PC-9 (cell line): ENCODE measurements around the gene ZDHHC17. TPM values are rescaled to one million over a fixed set of nuclear protein-coding genes. Genes with fewer than 3 reads are reported as not detected.

Experiments used
- BruUV-seq: library from RNA; stranded (reverse); fragments of 400-500 nt; replicated peaks from 2 replicates; lab custom pipeline; 2021; lab: Mats Ljungman, UMichigan
- CTCF ChIA-PET: fragments of 300-600 bp; sonication (Branson Sonifier 250); formaldehyde crosslinking; loops from one replicate; lab custom pipeline; 2022; ENCODE audit warnings: antibody characterized with exemption; lab: Charles Lee
- POLR2A ChIA-PET: fragments of 300-600 bp; sonication (Branson Sonifier 250); formaldehyde crosslinking; loops from one replicate; lab custom pipeline; 2022; ENCODE audit warnings: antibody characterized with exemption; ENCODE audit not compliant: unreplicated experiment; lab: Charles Lee
- DNase-seq, 2 experiments: peaks; one replicate each; pipeline versions ENCODE4 v3.0.0 to v3.0.0-alpha.2; 2015 to 2022; ENCODE audit warnings: mixed read lengths in 1 of 2
- H2AFZ ChIP-seq: fragments of 200-600 bp; sonication (generic); 2 replicates; pipeline ENCODE4 v1.8.1; 2017; ENCODE audit warnings: antibody characterized with exemption
- H3F3A ChIP-seq: fragments of 200-600 bp; sonication (generic); 2 replicates; pipeline ENCODE4 v1.8.1; 2017; ENCODE audit warnings: antibody characterized with exemption, mild to moderate bottlenecking, low read depth; ENCODE audit not compliant: insufficient read depth
- H3K27ac ChIP-seq: fragments of 200-600 bp; sonication (generic); 2 replicates; pipeline ENCODE4 v1.6.1; 2016; ENCODE audit warnings: mixed run types
- H3K27me3 ChIP-seq: fragments of 200-600 bp; sonication (generic); 2 replicates; pipeline ENCODE4 v1.6.1; 2016; ENCODE audit warnings: low read depth, mixed run types; ENCODE audit not compliant: insufficient read depth
- H3K36me3 ChIP-seq: fragments of 200-600 bp; sonication (generic); 2 replicates; pipeline ENCODE4 v1.6.1; 2016; ENCODE audit warnings: low read depth, mixed run types
- H3K4me1 ChIP-seq: fragments of 200-600 bp; sonication (generic); replicated peaks from 2 replicates; pipeline ENCODE4 v1.6.1; 2016; ENCODE audit warnings: mixed run types; ENCODE audit not compliant: insufficient read depth
- H3K4me2 ChIP-seq: fragments of 200-600 bp; sonication (generic); 2 replicates; pipeline ENCODE4 v1.6.1; 2017; ENCODE audit warnings: mixed run types
- H3K4me3 ChIP-seq: fragments of 200-600 bp; sonication (generic); 2 replicates; pipeline ENCODE4 v1.6.1; 2016; ENCODE audit warnings: mixed run types
- H3K79me2 ChIP-seq: fragments of 200-600 bp; sonication (generic); 2 replicates; pipeline ENCODE4 v1.6.1; 2017; ENCODE audit warnings: low read depth, mixed run types
- H3K9me2 ChIP-seq: fragments of 200-600 bp; sonication (generic); 2 replicates; pipeline ENCODE4 v1.8.1; 2017; ENCODE audit warnings: mild to moderate bottlenecking; ENCODE audit not compliant: insufficient read depth
- H3K9me3 ChIP-seq: fragments of 200-600 bp; sonication (generic); 2 replicates; pipeline ENCODE4 v1.8.1; 2016; ENCODE audit warnings: low read depth; ENCODE audit not compliant: insufficient read depth
- H4K20me1 ChIP-seq: fragments of 200-600 bp; sonication (generic); 2 replicates; pipeline ENCODE4 v1.8.1; 2017; ENCODE audit not compliant: insufficient read depth
- CTCF ChIP-seq: fragments of 200-600 bp; sonication (generic); conservative IDR thresholded peaks from 2 replicates; pipeline ENCODE4 v1.6.1; 2017; ENCODE audit warnings: mixed run types, antibody characterized with exemption, mild to moderate bottlenecking, moderate library complexity
- EZH2 ChIP-seq: fragments of 200-600 bp; sonication (generic); IDR thresholded peaks from 2 replicates; pipeline ENCODE4 v1.8.0; 2017; ENCODE audit warnings: antibody characterized with exemption, low read depth
- intact Hi-C: fragments of 100-400 bp; cut with micrococcal nuclease; formaldehyde crosslinking; loops from one replicate; pipeline ENCODE4 v1.10.0; 2022; ENCODE audit not compliant: unreplicated experiment
- total RNA-seq: library from RNA; stranded (reverse); gene quantifications from 2 replicates; pipeline ENCODE4 v1.2.3, GENCODE V29; 2021

ZDHHC17 gene
- total RNA-seq, 1 experiment from 2014 or later, result 24.7 TPM

GRCh38 chr12:76804435-76804976 is 40.6 kb downstream of the ZDHHC17 start:
- DNase-seq, result no peak
- Histone ChIP-seq H3K9me3 (no peaks in the 10 kb centered on the region), H3K4me1 (no peaks in the 10 kb centered on the region), H2AFZ (no peak overlapping the region), H3K9me2 (no peaks in the 10 kb centered on the region), H3K4me2 (no peak overlapping the region), H4K20me1 (no peaks in the 10 kb centered on the region), H3K79me2 (no peaks in the 10 kb centered on the region), H3F3A (no peaks in the 10 kb centered on the region), H3K36me3 (peaks cover 11% of the 10 kb centered on the region; the same call in 1 of the 2 replicates), H3K4me3 (no peak overlapping the region), H3K27ac (no peak overlapping the region), H3K27me3 (no peaks in the 10 kb centered on the region)
- TF ChIP-seq CTCF, result no peak
- TF ChIP-seq EZH2, result no peak
- no TSS peak for BruUV-seq
- ChIA-PET POLR2A (no interaction called here), CTCF (no interaction called here)
- intact Hi-C loops, result no loop called here

GRCh38 chr12:76810671-76811419 is 46.9 kb downstream of the ZDHHC17 start:
- Histone ChIP-seq H3F3A (no peaks in the 10 kb centered on the region; the same call in 1 of the 2 replicates), H3K9me2 (no peaks in the 10 kb centered on the region), H3K27ac (no peak overlapping the region), H3K4me3 (no peak overlapping the region), H3K27me3 (no peaks in the 10 kb centered on the region), H3K4me2 (no peak overlapping the region), H2AFZ (no peak overlapping the region), H3K79me2 (no peaks in the 10 kb centered on the region), H3K36me3 (peaks cover 13% of the 10 kb centered on the region; the same call in 1 of the 2 replicates), H3K9me3 (no peaks in the 10 kb centered on the region), H4K20me1 (peaks cover 6% of the 10 kb centered on the region; the same call in 1 of the 2 replicates), H3K4me1 (no peaks in the 10 kb centered on the region)
- BruUV-seq, result no TSS peak
- no peak for DNase-seq
- ChIA-PET POLR2A (no interaction called here), CTCF (no interaction called here)
- intact Hi-C loops, result no loop called here
- TF ChIP-seq CTCF, result no peak
- TF ChIP-seq EZH2, result no peak

DNA sequence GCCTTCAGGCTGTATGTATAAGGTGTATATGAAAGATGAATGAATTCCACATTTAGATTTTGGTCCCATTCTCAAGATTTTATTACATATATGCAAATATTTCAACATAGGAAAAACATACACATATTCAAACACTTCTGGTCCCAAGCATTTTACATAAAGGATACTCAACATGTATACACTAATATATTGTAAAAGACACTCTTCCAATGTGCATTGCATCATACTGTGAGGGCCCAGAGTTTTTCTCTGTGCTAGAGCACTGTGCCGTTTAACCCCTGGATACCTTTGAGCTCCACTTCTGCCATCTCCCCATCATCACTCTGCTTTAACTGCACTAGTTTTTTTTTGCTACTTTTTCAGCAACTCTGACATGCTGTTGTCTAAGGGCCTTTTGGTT is 48.1 kb downstream of the ZDHHC17 start:
- no peaks in the 10 kb centered on the region for H3K9me2 ChIP-seq
- no peak overlapping the region for H3K4me3 ChIP-seq
- H3K79me2 ChIP-seq, result no peaks in the 10 kb centered on the region
- H3F3A ChIP-seq, result no peaks in the 10 kb centered on the region; the same call in 1 of the 2 replicates
- no peak for DNase-seq
- CTCF ChIA-PET, result no interaction called here
- H2AFZ ChIP-seq, result no peak overlapping the region
- BruUV-seq, result no TSS peak
- H3K36me3 ChIP-seq, result peaks cover 13% of the 10 kb centered on the region; the same call in 1 of the 2 replicates
- no peak for TF ChIP-seq CTCF
- no peak for TF ChIP-seq EZH2
- no peaks in the 10 kb centered on the region for H3K9me3 ChIP-seq
- POLR2A ChIA-PET, result no interaction called here
- no peaks in the 10 kb centered on the region for H3K27me3 ChIP-seq
- peaks cover 6% of the 10 kb centered on the region; the same call in 1 of the 2 replicates for H4K20me1 ChIP-seq
- intact Hi-C loops, result no loop called here
- H3K4me1 ChIP-seq, result no peaks in the 10 kb centered on the region
- no peak overlapping the region for H3K4me2 ChIP-seq
- no peak overlapping the region for H3K27ac ChIP-seq
